Fibroblast of lung (primary cell): ENCODE measurements around the gene FPR1. TPM values are rescaled to one million over a fixed set of nuclear protein-coding genes. Genes with fewer than 3 reads are reported as not detected.

Source experiments
- DNase-seq, 2 donors: peaks; one replicate each; pipeline versions ENCODE4 v3.0.0 to v3.0.0-alpha.2; 2010; ENCODE audit warnings: low read depth in 2 of 2
- H2AFZ ChIP-seq: 2 replicates; pipeline ENCODE4 v1.5.1; 2012; ENCODE audit warnings: low read length, control low read depth, inconsistent platforms
- H3K27ac ChIP-seq: 2 replicates; pipeline ENCODE4 v1.5.1; 2011; ENCODE audit warnings: low read length, control low read depth; ENCODE audit not compliant: insufficient read depth
- H3K27me3 ChIP-seq: 2 replicates; pipeline ENCODE4 v1.5.1; 2011; ENCODE audit warnings: mild to moderate bottlenecking, low read length; ENCODE audit not compliant: control insufficient read depth, insufficient read depth
- H3K36me3 ChIP-seq: 2 replicates; pipeline ENCODE4 v1.5.1; 2011; ENCODE audit warnings: low read length; ENCODE audit not compliant: control insufficient read depth, insufficient read depth
- H3K4me1 ChIP-seq: 2 replicates; pipeline ENCODE4 v1.5.1; 2011; ENCODE audit warnings: low read length; ENCODE audit not compliant: control insufficient read depth, insufficient read depth; ENCODE audit errors: extremely low read depth
- H3K4me2 ChIP-seq: 2 replicates; pipeline ENCODE4 v1.5.1; 2011; ENCODE audit warnings: low read length, control low read depth; ENCODE audit not compliant: insufficient read depth; ENCODE audit errors: extremely low read depth
- H3K4me3 ChIP-seq, 4 experiments: fragments of 200-600 bp in 1 of 4; sonication (generic) in 1 of 4; replicated peaks in 1 of 4; 2 replicates each; pipeline ENCODE4 v1.5.1; 2011 to 2016; ENCODE audit warnings: low read length in 4 of 4, low read depth in 3 of 4, mild to moderate bottlenecking in 3 of 4, control low read depth in 2 of 4, inconsistent platforms in 1 of 4, mixed read lengths in 1 of 4; ENCODE audit not compliant: insufficient read depth in 1 of 4; ENCODE audit errors: control extremely low read depth in 1 of 4
- H3K79me2 ChIP-seq: 2 replicates; pipeline ENCODE4 v1.5.1; 2012; ENCODE audit warnings: mild to moderate bottlenecking, low read length, inconsistent platforms; ENCODE audit not compliant: control insufficient read depth, insufficient read depth
- H3K9ac ChIP-seq: 2 replicates; pipeline ENCODE4 v1.5.1; 2011; ENCODE audit warnings: mild to moderate bottlenecking, low read length, control low read depth; ENCODE audit not compliant: insufficient read depth
- H3K9me3 ChIP-seq: 2 replicates; pipeline ENCODE4 v1.5.1; 2012; ENCODE audit warnings: low read depth, low read length; ENCODE audit not compliant: control insufficient read depth, insufficient read depth
- H4K20me1 ChIP-seq: 2 replicates; pipeline ENCODE4 v1.5.1; 2011; ENCODE audit warnings: low read length; ENCODE audit not compliant: control insufficient read depth, insufficient read depth; ENCODE audit errors: extremely low read depth
- CTCF ChIP-seq, 2 donors: IDR thresholded peaks in 1 of 2; conservative IDR thresholded peaks in 1 of 2; 1 replicate in 1 of 2; 2 replicates in 1 of 2; pipeline ENCODE4 v1.5.1; 2011 to 2012; ENCODE audit warnings: low read length in 2 of 2, control low read depth in 1 of 2, inconsistent platforms in 1 of 2, low read depth in 1 of 2, mild to moderate bottlenecking in 1 of 2
- EZH2 ChIP-seq: IDR thresholded peaks from 2 replicates; pipeline ENCODE4 v1.5.1; 2012; ENCODE audit warnings: low read length, control low read depth, mild to moderate bottlenecking; ENCODE audit errors: missing control alignments
- polyA plus RNA-seq, 2 donors: library from polyadenylated mRNA; depleted of rRNA in 1 of 2; stranded (reverse) in 1 of 2; unstranded in 1 of 2; fragments of >200 nt; gene quantifications; 2 replicates each; pipeline ENCODE4 v1.2.1, GENCODE V29; 2011 to 2012; ENCODE audit warnings: missing spikeins in 1 of 2
- total RNA-seq: library from RNA; depleted of rRNA; stranded (reverse); fragments of >200 nt; gene quantifications from 2 replicates; pipeline ENCODE4 v1.2.1, GENCODE V29; 2014

The FPR1 gene
- total and polyA plus RNA-seq, 2 donors (not counting 1 experiment from before 2014, with no cell fraction given), result 0.14 TPM; not detected in 1

- Histone ChIP-seq H2AFZ (no peak overlapping the region), H3K4me2 (no peak overlapping the region), H3K36me3 (no peaks in the 10 kb centered on the region), H3K27ac (no peak overlapping the region), H3K79me2 (no peaks in the 10 kb centered on the region), H3K27me3 (no peaks in the 10 kb centered on the region), H3K9ac (no peak overlapping the region), H3K4me1 (no peaks in the 10 kb centered on the region), H4K20me1 (no peaks in the 10 kb centered on the region), H3K4me3 (no peak overlapping the region), H3K9me3 (no peaks in the 10 kb centered on the region)
- DNase-seq, result no peak
- TF ChIP-seq EZH2, result no peak
- no peak for TF ChIP-seq CTCF (conservative IDR thresholded peaks at IDR 0.05 in 1 of 2, IDR thresholded peaks at IDR 0.05 in 1 of 2; ENCODE audit: low read depth in 1 of 2, low read length in 2 of 2)
Observed at GRCh38 chr19:51765086-51765485, 13.4 kb upstream of the FPR1 start.

GRCh38 chr19:51761696-51762095 lies 10.0 kb upstream of the FPR1 start:
- Histone ChIP-seq H3K4me2 (no peak overlapping the region), H3K36me3 (no peaks in the 10 kb centered on the region), H4K20me1 (no peaks in the 10 kb centered on the region), H3K4me3 (no peak overlapping the region), H3K9ac (no peak overlapping the region), H3K4me1 (no peaks in the 10 kb centered on the region), H2AFZ (no peak overlapping the region), H3K27ac (no peak overlapping the region), H3K79me2 (no peaks in the 10 kb centered on the region), H3K9me3 (no peaks in the 10 kb centered on the region), H3K27me3 (no peaks in the 10 kb centered on the region)
- no peak for DNase-seq
- no peak for TF ChIP-seq CTCF (conservative IDR thresholded peaks at IDR 0.05 in 1 of 2, IDR thresholded peaks at IDR 0.05 in 1 of 2; ENCODE audit: low read depth in 1 of 2, low read length in 2 of 2)
- no peak for TF ChIP-seq EZH2

GRCh38 chr19:51760697-51761356 lies 9.1 kb upstream of the FPR1 start, which contains the start of gene FPR2:
TSS of gene FPR2 (plus strand) at chr19:51761180. CDS start at chr19:51768659, 7,479 bp downstream.
- Histone ChIP-seq H3K4me2 (no peak within 1 kb of the TSS), H3K36me3 (no peaks in the 10 kb centered on the region), H2AFZ (no peak within 1 kb of the TSS), H3K4me1 (no peaks in the 10 kb centered on the region), H3K9ac (no peak within 1 kb of the TSS), H3K4me3 (no peak within 1 kb of the TSS), H3K27me3 (no peaks in the 10 kb centered on the region), H4K20me1 (no peaks in the 10 kb centered on the region), H3K9me3 (no peaks in the 10 kb centered on the region), H3K79me2 (no peaks in the 10 kb centered on the region), H3K27ac (no peak within 1 kb of the TSS)
- no peak for DNase-seq
- no peak for TF ChIP-seq EZH2
- TF ChIP-seq CTCF (conservative IDR thresholded peaks at IDR 0.05 in 1 of 2, IDR thresholded peaks at IDR 0.05 in 1 of 2; ENCODE audit: low read depth in 1 of 2, low read length in 2 of 2), result no peak
